Measurements from ENCODE around the gene SPRED3. TPM values are rescaled to one million over a fixed set of nuclear protein-coding genes. Genes with fewer than 3 reads are reported as not detected.

Gene SPRED3
- total and polyA plus RNA-seq, 2 of the 8 experiments (the other 6 are each of a cell fraction or from before 2014, with no cell fraction given), result 8.1 to 10.3 TPM

DNA sequence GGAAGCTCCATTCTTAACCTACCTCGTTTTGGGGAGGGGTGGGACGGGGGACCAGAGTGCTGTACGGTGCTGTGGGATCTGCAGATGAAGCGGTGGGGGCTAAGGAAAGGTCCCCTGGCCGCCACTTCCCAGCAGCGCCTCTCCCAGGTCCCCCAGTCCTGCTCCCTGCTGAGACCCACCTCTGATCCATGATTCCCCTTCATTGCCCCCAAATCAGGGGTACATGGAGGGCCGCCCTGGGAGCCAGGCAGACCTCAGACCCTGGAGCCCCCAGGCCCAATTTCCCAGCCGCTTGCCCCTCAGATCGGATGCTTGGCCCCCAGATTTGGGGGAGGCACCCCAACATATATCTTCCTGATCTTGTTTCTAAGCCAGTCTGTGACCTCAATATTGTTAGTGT, 10.6 kb downstream of the SPRED3 start:
- CTCF ChIA-PET (ENCODE audit: partially characterized antibody), result interaction anchor here (1.4 kb wide), 1 partner anchor 15 kb away, joined by 4 read pairs; no protein-coding TSS in a partner anchor
- H2AK5ac ChIP-seq (ENCODE audit: low read depth, low read length), result no peak overlapping the region
- peaks cover 0 to 11% (median 0%) of the 10 kb centered on the region in 4 experiments; a peak in 1 of 8 replicates for H3K36me3 ChIP-seq (ENCODE audit: control insufficient read depth in 2 of 4, insufficient read depth in 4 of 4, low read length in 3 of 4)
- no peak overlapping the region for H2BK20ac ChIP-seq (ENCODE audit: low read length)
- H4K91ac ChIP-seq (replicated peaks; ENCODE audit: insufficient read length, low read length), result no peak overlapping the region
- no peak overlapping the region for H2BK5ac ChIP-seq (ENCODE audit: low read depth, low read length)
- no peak overlapping the region for H3K4me2 ChIP-seq (ENCODE audit: insufficient read depth in 1 of 2, low read depth in 2 of 2, low read length in 2 of 2)
- H3K9me3 ChIP-seq (ENCODE audit: insufficient read depth in 2 of 2, low read depth in 1 of 2, low read length in 1 of 2), result no peaks in the 10 kb centered on the region
- H3K79me1 ChIP-seq (ENCODE audit: low read depth, low read length), result no peaks in the 10 kb centered on the region
- FAIRE-seq (no peak), DNase-seq (ENCODE audit: low read depth in 1 of 2, low spot score in 2 of 2) (no peak)
- H4K5ac ChIP-seq (ENCODE audit: insufficient read length, low read depth, low read length), result no peak overlapping the region
- no peak overlapping the region for H3K27ac ChIP-seq (ENCODE audit: low read depth, low read length)
- no peak overlapping the region for H3K14ac ChIP-seq (ENCODE audit: insufficient read length)
- no peak overlapping the region for H3K4ac ChIP-seq (replicated peaks; ENCODE audit: insufficient read length, low read depth, low read length)
- POLR2A ChIA-PET (ENCODE audit: partially characterized antibody), result interaction anchor here (1.5 to 6.1 kb wide), 2 partner anchors 10 to 108 kb away, joined by 3 to 38 read pairs; partner anchors contain the start of genes GGN and SPRED3
- no peak overlapping the region for H2BK15ac ChIP-seq (ENCODE audit: low read length)
- H3K23me2 ChIP-seq (ENCODE audit: low read depth, low read length), result peaks cover 5% of the 10 kb centered on the region; the same call in 1 of the 2 replicates
- H3K4me1 ChIP-seq (replicated peaks in 1 of 4; ENCODE audit: control insufficient read depth in 3 of 4, insufficient read depth in 4 of 4, low read length in 3 of 4), result peaks cover 0 to 3% (median 0%) of the 10 kb centered on the region in 4 experiments; a peak in 3 of 7 replicates
- no peak overlapping the region for H4K8ac ChIP-seq (ENCODE audit: extremely low read depth, insufficient read depth, low read length)
- H2BK120ac ChIP-seq (replicated peaks; ENCODE audit: low read depth, low read length), result no peak overlapping the region
- no peak overlapping the region for H3K56ac ChIP-seq (replicated peaks; ENCODE audit: insufficient read length, low read depth, low read length)
- H3K18ac ChIP-seq (ENCODE audit: extremely low read depth, low read length), result no peak overlapping the region
- no peak overlapping the region for H2BK12ac ChIP-seq (ENCODE audit: low read depth, low read length)
- WGBS, 2 experiments (ENCODE audit: extremely low coverage in 1 of 2, insufficient coverage in 1 of 2, insufficient read length in 1 of 2, insufficient replicate concordance in 2 of 2, low coverage in 1 of 2, low lambda C conversion rate in 2 of 2, missing lambda C conversion rate in 1 of 2), result 59% methylated on average over 6 of the region's 9 CpGs; no CpG with 5 or more reads in 1 of the 2 experiments
- peaks cover 2 to 46% (median 43%) of the 10 kb centered on the region in 4 experiments for H3K27me3 ChIP-seq (replicated peaks in 1 of 4; ENCODE audit: control insufficient read depth in 3 of 4, extremely low read depth in 1 of 4, insufficient read depth in 3 of 4, low read length in 3 of 4)
- peaks cover 0 to 2% of the 10 kb centered on the region in 2 experiments for H4K20me1 ChIP-seq (replicated peaks in 1 of 2; ENCODE audit: control insufficient read depth in 1 of 2, insufficient read depth in 2 of 2, low read length in 2 of 2)
- H3K79me2 ChIP-seq (ENCODE audit: control insufficient read depth in 1 of 2, insufficient read depth in 2 of 2, low read length in 2 of 2), result no peaks in the 10 kb centered on the region
- no peak overlapping the region for H3K23ac ChIP-seq (ENCODE audit: insufficient read length)
- no peak overlapping the region for H3K9ac ChIP-seq (replicated peaks in 1 of 4; ENCODE audit: extremely low read depth in 1 of 4, low read depth in 3 of 4, low read length in 3 of 4)
- no peak overlapping the region for H3K4me3 ChIP-seq (ENCODE audit: extremely low read depth in 1 of 4, insufficient read depth in 2 of 4, low read depth in 3 of 4, low read length in 4 of 4)
- no peak overlapping the region for H2AFZ ChIP-seq (ENCODE audit: low read length)
- TF ChIP-seq BRCA1 (IDR thresholded peaks at IDR 0.05; ENCODE audit: low read depth, low read length) (no peak), MAFK (IDR thresholded peaks at IDR 0.05; ENCODE audit: low read depth, low read length) (no peak), RNF2 (IDR thresholded peaks at IDR 0.05; ENCODE audit: borderline replicate concordance, low read depth, low read length, missing control alignments, poor library complexity, severe bottlenecking) (no peak), RBBP5 (IDR thresholded peaks at IDR 0.05; ENCODE audit: borderline replicate concordance, low read depth, low read length) (no peak), YY1 (IDR thresholded peaks at IDR 0.05; ENCODE audit: low read depth, low read length) (no peak), POU5F1 (IDR thresholded peaks at IDR 0.05; ENCODE audit: low read depth, low read length) (no peak), CHD1 (IDR thresholded peaks at IDR 0.05; ENCODE audit: low read depth, low read length) (no peak), TCF12 (IDR thresholded peaks at IDR 0.05; ENCODE audit: low read depth, low read length) (no peak), TBP (IDR thresholded peaks at IDR 0.05; ENCODE audit: low read depth, low read length) (no peak), EP300 (IDR thresholded peaks at IDR 0.05; ENCODE audit: borderline replicate concordance in 1 of 2, low read depth in 2 of 2, low read length in 2 of 2) (no peak), FOSL1 (IDR thresholded peaks at IDR 0.05; ENCODE audit: insufficient read depth, low read depth, low read length) (no peak)
